NCI-H69 (cell line): ENCODE data around the gene LRRC27.
"Not testable (repeated sequence)": the region's sequence is repeated elsewhere in the genome, so short reads cannot be mapped to it uniquely, and the experiment has no call there.

ENCODE experiments used
- DNase-seq: peaks from one replicate; lab custom pipeline; 2025; lab: John Stamatoyannopoulos, UW

LRRC27 gene

DNA sequence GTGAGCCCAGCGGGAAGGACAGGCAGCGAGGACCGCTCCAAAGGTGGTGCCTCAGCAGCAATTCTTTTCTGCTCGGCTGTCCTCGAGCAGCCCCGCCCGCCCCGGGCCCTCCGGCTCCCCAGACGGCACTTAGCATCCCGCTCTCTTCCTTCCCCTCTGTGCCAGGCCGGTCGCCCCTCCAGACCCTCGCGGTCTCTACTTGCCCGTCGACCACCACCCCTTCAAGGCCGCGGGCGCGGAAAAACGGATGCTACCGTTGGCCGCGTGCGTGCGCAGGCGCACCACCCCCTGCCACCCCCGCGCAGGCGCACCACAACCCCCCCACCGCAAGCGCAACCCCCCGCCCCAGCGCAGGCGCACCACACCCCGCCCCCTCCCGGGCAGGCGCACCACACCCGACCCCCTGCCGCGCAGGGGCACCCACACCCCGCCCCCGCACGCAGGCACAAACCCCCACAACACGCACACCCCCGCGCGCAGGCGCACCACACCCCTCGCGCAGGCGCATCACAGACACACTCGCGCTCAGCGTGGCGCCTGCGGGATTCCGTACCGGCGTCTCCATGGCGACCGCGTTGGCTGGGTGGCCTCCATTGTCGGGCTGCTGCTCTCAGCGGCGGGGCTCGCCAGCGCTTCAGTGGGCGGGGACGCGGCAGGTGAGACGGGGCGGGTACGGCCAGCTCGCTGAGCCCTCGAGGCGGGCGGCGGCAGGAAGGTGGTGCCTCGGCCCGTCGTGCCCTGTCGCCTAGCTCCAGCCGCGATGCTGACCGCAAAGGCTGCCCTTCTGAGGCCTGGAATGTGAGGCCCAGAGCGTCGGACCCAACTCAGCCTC is at the start of gene LRRC27:
TSS of gene LRRC27 (plus strand) at position 593 of the 832 bp plus-strand sequence. CDS start 1,332 bp downstream, outside the sequence.
- peak; percentile 96 for DNase-seq

DNA sequence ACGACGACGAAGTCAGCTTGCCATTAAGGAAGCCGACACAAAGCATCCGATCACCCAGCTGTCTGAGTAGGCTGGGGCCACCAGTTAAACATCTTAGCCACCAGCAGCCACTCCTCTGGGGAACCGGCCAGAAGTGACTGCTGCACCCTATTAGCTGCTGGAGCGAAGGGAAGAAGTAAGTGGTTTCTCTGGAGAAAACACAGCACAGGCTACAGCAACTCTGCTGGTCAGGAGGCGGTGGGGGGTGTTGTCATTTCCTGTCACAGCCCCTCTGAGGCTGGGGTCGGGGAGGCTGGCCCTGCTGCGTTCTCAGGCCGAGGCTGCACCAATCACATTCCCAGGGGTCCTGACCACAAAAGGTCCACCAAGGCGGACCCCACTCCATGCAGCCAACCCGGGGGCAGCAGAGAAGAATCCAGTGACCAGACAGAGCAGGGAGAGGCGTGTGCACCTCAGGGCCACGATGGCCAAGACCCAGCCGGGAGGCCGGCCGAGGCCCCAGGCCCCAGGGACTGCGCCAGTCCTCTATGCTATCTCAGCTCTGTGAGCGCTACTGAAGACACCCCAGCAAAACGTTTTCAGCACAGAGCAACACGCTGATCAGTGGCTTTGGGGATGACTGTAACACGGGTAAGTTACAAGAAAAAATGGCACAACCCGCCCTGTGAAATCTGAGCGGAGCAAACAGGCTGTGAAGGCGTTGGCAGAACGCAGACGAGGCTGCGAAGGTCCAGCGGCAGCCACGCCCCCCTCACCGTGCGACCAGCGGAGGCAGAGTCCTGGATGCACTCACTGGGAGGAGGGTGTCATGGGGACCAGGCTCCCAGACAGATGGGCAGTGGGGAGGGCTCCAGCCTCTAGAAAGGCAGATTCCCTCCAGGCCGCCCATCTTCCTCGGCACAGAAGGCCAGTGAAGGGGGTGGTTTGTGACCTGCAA is 49.1 kb upstream of the LRRC27 start:
- no peak for DNase-seq

DNA sequence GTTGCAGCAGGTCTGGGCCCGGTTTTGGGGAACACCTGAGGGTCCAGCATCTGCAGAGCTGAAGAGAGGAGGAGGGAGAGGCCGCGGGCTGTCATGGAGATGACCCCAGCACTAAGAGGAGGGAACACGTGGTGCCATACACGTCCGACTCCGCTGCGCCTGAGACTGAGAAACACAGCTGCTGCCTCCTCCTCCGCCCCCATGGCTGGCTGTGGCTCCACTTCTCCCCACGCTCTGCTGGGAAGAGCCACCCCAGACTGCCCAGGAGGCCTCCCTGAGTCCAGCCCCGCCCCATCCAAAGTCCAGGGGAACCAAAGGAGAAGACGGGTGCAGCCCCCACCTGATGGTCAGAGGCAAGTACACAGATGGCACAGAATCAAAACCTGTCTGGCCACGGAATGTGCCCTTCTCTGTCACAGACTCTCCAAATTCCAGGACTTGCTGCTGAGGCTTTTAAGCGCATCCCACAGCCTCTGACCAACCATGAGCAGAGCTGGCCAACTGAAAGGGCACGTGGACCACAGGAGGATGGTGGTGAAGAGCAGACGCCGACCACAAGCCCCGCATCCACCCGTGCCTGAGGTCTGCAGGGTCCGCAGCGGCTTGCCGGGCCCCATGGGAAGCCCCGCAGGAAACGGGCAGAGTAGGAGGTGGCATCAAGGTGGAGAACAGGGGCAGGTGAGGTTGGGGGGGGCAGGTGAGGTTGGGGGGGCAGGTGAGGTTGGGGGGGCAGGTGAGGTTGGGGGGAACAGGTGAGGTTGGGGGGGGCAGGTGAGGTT is 48.2 kb upstream of the LRRC27 start:
- no peak for DNase-seq

DNA sequence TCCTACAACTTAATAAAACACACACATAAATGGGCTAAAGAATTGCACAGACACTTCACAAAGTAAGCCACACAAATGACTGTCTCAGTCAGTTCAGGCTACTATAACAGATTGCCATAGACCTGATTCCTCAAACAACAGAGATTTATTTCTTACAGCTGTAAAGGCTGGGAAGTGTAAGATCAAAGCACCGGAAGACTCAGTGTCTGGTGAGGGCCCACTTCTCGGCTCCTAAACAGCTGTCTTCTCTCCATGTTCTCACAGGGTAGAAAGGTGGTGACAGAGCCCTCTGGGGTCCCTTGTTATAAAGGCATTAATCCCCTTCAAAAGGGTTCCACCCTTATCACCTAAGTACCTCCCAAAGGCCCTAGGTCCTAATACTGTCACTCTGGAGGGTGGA is 42.6 kb upstream of the LRRC27 start:
- DNase-seq = no peak

DNA sequence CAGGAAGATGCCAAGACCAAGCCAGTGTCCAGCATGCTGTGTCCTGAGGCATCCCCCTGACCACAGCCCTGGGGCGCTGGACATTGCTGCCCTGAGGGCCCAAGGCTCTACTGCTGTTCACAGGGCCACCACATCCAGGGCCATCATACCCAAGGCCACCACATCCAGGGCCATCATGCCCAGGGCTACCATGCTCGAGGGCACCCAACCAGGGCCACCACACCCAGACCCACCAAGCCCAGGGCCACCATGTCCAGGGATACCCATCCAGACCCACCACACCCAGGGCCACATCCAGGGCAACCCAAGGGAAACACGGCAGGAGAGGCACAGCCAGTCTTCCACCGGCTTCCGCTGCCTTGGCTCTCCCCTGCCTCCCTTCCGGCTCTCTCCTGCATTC is 41.4 kb upstream of the LRRC27 start:
- no peak for DNase-seq

DNA sequence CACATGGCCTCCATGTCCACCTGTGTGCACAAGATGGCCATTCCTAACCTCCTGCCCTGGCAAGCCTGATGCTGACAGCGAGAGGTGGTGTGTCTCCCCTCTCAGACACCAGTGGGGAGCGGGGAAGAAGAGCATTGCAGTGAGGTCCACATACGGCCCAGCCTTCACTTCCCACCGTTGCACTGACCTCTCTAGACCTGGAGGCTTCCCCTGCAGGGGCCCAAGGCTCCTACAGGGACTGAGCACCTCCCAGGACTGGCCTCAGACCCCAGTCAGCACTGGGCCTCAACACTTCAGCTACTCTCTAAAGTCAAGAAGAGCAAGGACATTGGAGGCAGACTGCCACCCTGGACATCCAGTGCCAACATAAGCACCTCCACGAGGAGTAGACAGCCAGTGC is 40.2 kb upstream of the LRRC27 start:
- no peak for DNase-seq

DNA sequence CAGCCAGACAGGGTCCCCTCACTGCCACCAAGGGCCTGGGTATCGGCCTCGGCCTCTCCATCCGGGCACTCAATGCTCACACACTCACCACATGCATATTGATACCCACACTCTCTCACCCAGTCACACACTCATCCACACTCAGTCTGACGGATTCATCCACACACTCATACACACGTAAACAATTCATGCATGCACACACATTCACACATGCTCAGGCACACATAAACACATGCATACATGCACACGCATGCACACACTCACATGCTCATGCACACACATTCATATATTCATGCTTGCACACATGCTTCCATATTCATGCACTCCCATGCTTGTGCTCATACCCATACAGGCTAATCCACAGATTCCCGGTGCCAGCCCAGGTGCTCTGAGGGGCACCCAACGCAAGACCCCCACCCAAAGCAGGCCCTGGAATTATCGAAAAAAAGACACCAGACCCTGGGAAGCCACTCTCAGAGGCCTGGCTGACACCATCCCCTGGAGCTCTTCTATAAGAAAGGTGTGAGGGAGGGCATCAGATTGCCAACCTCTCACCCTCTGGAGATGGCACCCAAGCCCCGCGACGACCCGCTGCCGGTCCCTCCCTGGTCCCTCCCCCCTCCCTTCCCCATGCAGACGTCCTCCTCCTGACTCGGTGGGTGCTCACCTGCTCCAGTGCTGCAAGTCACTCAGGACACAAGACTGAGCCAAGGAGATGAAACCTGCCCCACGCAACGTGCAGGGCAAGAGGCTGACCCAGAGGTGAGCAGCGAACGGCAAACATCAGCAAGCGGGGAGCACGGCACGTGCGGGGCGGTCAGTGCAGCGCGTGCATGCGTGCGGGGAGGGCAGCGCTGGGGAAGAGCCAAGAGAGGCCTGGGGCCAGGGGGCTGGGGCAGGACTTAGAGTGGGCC is 39.4 kb upstream of the LRRC27 start:
- DNase-seq = no peak

DNA sequence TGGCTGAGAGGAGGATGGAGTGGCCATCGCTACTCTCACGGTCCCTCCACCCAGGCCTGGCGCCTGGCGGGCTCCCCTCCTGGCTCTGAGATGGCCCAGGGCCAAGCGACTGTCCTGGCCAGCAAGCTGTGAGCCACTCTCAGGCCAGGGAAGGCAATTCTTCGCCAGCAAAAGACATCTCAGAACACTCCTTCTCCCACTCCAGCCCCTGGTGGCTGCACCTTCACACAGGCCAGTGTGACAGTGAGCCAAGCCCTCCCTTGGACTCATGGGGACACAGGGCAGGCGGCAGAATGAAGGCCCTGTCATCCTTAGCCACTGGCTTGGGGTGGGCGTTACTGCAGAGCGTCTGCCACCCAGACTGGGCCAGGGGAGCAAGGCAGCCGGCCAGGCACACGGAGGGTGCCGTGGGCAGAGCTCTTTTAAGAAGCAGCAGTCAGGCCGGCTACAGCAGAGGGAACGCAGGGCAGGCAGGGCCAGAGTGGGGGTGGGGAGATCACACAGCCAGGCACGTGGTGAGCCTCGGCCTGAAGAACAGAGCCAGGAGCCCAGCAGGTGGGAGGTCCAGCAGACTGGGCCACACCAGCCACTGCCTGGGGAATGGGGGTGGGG is 38.7 kb upstream of the LRRC27 start:
- no peak for DNase-seq

DNA sequence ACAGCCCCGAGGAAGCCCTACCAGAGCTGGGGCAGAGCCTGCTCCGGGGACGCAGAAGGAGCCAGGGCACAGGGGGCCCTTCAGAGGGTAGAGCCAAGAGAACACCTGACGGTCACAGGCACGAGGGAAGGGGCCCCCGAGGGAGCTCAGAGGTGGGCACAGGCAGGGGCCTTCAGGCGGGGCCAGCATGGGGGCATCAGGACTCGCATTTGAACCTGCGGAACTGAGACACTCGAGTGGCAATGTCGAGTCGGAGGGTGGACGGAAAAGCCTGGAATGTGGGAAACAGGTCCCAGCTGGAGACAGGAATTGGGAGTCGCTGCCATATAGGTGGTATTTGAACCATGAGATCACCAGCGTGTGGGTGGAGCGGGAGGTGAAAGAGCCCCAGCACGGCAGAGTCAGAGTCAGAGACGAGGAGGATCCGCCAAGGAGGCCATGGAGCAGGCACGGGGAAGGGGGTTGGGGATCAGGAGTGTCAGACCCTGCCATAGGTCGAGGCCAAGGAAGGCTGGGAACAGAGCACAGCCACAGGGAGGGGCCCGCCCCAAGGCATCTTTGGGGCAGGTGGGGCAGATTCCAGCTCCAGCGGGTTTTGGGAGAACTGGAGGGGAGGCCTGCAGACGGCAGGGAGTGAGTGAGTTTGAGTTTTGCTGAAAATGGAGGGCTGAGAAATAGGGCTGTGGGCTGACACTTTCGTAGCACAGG is 38.0 kb upstream of the LRRC27 start:
- no peak for DNase-seq

DNA sequence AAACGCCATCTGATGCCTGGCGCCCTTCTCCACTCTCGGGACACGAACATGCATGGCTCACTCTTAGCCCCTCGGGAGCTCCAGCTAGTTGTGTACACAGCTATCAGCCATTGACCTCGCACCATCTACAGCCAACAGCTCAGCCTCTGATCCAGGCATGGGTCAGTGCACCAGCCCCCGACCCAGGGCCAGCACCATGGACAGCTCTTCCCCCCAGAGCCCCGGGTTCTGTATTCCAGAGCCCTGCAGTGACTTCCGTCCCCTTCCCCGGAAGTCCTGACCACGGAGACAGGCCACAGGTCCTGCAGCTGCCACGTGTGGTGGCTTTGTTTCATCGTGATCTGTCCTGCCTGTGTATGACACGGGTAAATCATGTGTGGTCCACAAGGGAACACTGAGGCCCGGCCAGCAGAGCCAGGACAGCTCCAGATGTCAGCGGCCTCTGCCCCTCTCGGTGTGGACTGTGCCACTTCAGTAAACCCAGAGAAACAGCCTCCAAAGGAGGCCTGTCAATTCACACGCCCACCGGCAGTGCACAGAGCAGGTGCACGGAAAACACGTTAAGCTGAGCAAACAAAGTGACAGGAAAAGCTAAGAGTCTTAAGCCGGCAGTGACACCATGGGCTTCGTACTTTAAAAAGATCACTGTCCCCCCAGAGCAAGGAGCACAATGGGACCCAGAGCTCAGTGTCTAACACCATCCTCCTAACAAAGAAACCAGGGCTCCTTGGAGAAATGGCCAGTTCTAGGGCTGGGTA is 37.3 kb upstream of the LRRC27 start:
- DNase-seq = peak; percentile 13

DNA sequence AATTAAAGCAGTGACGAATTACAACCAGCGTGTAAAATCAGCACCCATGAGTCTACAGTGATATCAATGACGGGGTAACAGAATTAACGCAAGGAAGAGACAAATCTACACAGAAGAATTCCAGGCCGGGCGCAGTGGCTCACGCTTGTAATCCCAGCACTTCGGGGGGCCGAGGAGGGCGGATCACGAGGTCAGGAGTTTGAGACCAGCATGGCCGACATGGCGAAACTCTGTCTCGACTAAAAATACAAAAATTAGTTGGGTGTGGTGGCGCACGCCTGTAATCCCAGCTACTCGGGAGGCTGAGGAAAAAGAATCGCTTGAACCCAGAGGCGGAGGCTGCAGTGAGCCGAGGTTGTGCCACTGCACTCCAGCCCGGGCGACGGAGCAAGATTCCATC is 36.5 kb upstream of the LRRC27 start:
- not testable (repeated sequence) for DNase-seq

DNA sequence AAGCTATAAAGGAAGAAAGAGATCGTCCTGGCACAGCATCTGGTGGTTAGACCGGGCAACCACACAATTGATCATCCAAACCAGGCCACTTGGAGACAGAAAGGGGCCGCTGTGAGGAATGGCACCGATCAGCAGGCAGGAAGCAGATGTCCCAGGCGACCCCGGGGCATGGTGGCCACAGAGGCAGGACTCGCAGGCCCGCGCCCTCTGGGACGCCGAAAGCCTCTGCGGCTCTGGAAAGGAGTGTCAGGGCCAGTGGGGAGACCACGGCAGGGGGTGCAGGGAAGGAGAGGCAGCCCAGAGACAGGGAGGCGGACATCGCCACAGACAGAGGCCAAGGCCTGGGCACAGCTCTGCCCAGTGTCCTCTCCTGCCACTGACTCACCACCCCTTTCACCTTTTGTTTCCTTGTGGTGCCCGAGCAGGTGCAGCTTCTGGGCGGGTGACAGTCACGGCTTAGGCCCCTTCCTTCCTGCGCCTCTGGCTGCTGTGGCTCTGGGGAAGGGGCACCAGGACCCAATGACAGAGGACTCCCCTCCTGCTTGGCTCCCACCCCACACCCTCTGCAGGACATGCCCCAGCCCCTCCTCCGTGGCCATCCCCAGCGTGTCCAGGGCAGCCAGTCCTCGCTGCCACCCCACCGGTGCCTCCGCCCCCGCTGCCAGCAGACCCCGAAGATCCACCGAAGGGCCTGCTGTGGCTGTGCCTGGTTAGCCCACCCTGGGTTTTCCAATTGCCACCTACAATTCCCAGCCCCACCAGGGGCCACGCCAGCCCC is 35.1 kb upstream of the LRRC27 start:
- DNase-seq = no peak

DNA sequence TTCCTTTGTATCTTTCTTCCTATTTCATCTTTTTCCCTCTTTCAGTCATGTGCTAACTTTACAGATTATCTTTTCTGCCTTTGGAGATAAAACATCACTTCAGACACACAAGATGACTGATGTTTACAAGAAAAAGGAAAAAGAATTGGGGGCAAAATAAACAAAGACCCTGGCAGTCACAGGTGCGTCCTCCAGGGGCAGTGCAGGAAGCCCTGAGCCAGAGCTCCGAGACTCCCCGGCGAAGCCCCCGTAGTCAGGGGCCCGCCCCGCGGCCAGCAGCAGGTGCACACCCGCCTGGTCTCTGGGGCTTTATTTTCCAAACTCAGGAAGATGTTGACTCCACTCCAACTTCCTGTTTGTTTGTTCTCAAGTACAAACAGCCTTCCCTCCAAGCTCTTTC is 34.5 kb upstream of the LRRC27 start:
- DNase-seq = no peak

DNA sequence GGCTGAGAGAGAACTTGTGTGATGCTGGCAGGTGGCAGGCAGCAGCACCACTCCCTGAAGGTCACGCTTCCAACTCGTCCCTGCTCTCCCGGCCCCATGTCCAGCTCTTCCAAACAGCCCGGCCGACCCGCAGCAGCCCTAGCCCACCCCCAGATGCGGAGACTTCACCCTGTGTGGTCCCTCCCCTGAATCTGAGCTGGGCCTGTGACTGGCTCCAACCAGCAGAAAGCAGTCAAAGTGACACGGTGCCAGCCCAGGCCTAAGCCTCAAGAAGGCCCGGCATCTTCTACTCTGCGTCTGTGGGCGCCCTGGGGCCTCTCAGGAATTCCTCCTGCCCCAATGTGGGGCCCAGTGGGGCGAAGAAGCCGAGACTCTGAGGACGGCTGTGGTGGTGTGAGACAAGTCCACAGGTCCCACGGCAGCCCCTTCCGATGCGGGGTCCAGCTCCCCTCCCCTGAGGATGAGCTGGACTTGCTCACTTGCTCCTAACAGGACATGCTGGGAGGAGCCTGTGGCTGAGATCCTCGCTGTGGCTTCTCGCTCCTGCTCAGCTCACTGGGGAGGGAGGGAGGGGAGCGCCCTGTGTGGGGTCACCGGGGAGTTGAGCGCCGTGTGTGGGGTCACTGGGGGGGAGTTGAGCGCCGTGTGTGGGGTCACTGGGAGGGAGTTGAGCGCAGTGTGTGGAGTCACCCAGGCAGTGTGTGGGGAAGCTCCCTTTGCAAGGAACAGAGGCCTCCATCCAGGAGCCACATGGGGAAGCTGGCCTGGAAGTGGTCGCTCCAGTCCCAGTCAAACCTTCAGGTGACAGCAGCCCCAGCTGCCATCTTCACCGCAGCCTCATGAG is 33.7 kb upstream of the LRRC27 start:
- DNase-seq = no peak

DNA sequence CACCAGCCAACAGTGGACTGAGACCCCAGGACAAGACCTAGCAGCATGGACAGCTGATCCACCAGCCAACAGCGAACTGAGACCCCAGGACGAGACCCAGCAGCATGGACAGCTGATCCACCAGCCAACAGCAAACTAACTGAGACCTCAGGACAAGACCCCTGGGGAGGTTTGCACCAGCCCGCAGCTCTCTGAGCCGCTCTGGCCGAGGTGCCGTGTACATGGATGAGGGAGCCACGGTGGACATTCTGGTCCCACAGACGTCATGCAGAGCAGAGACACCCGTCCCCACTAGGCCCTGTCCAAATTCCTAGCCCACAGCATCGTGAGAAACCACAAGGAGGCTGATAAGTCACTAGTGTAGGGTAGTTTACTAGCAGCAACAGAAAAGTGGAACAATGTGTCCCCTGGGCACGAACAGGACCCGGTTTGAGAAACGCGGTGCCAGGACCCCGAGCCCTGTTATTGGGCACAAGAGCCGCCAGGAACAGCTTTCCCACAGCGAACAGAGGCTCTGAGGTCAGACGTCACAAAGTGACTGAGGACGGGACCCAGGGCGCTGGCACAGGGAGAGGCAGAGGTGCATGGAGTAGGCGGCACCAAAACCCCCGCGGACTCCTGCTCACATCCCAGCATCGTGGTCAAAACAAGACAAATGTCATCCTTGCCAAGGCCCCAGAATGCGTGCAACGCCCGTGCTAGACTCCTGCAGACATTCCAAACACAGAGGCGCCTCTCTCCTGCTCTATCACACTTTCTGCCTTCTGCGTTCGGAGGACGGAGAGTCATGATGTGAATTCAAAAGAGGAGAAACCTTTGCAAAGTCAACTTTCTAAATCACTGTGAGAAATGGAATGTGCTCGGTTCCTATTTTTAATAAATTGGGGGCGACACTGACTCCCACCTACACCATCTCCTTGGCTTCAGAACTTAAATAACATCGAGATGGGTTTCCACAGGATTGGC is 32.3 kb upstream of the LRRC27 start:
- no peak for DNase-seq

DNA sequence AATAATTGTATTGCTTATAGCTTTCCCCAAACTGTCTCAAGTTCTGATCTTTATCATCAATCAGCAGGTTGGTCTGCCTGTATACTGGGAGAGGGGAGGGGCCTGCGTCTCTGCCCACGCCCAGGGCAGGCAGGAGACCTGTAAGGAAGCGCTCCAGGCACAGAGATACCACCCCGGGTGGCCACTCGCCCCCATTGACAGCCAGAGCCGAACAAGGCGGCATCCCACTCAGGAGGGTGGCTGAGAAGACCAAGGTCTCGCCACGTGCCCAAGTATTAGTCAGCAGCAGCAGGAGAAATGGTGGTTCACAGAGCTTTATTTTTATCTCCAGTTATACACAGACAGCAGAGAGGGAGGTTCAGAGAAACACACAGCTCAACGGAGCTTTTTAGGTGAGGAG is 31.4 kb upstream of the LRRC27 start:
- no peak for DNase-seq
